SK-N-SH treated with all-trans-retinoic acid at 6 μM for 48 hours (cell line): ENCODE data around the gene DLL4.

Experiments used
- ATAC-seq: fragments of 200-7000 bp; cut with Tn5 transposase; 3 replicates; pipeline ENCODE4 v1.9.1; 2020; ENCODE audit warnings: mild to moderate bottlenecking, moderate library complexity
- ARNTL ChIP-seq: fragments of 450-650 bp; formaldehyde crosslinking; IDR thresholded peaks from 2 replicates; pipeline ENCODE4 v1.5.0; 2020; ENCODE audit warnings: low read depth, mild to moderate bottlenecking, moderate library complexity, borderline replicate concordance
- BACH2 ChIP-seq: fragments of 250-450 bp; sonication (Bioruptor Pico); IDR thresholded peaks from 2 replicates; pipeline ENCODE4 v1.9.0; 2021; ENCODE audit warnings: mild to moderate bottlenecking, borderline replicate concordance
- CREB5 ChIP-seq: fragments of 250-450 bp; sonication (Bioruptor Pico); IDR thresholded peaks from 2 replicates; pipeline ENCODE4 v1.5.1; 2020; ENCODE audit warnings: low read depth, mild to moderate bottlenecking, moderate library complexity
- CSDC2 ChIP-seq: fragments of 250-450 bp; sonication (Bioruptor Pico); IDR thresholded peaks from 2 replicates; pipeline ENCODE4 v1.5.0; 2020; ENCODE audit warnings: mild to moderate bottlenecking, moderate library complexity
- CSRNP3 ChIP-seq: fragments of 250-450 bp; sonication (Bioruptor Pico); IDR thresholded peaks from 2 replicates; pipeline ENCODE4 v1.5.1; 2021; ENCODE audit warnings: mild to moderate bottlenecking, moderate library complexity
- ESRRG ChIP-seq: fragments of 250-450 bp; sonication (Bioruptor Pico); IDR thresholded peaks from 2 replicates; pipeline ENCODE4 v1.6.1; 2021; ENCODE audit warnings: mild to moderate bottlenecking
- GLIS3 ChIP-seq: fragments of 250-450 bp; sonication (Bioruptor Pico); IDR thresholded peaks from 2 replicates; pipeline ENCODE4 v1.5.0; 2020; ENCODE audit warnings: mild to moderate bottlenecking, moderate library complexity
- ISL1 ChIP-seq: fragments of 250-450 bp; sonication (Bioruptor Pico); IDR thresholded peaks from 2 replicates; pipeline ENCODE4 v2.1.2; 2022; ENCODE audit warnings: mild to moderate bottlenecking, moderate library complexity
- PATZ1 ChIP-seq: fragments of 250-450 bp; sonication (Bioruptor Pico); IDR thresholded peaks from 2 replicates; pipeline ENCODE4 v1.8.0; 2020; ENCODE audit warnings: mild to moderate bottlenecking, moderate library complexity, borderline replicate concordance
- PPARA ChIP-seq: fragments of 250-450 bp; sonication (Bioruptor Pico); IDR thresholded peaks from 2 replicates; pipeline ENCODE4 v1.5.0; 2020; ENCODE audit warnings: mild to moderate bottlenecking, borderline replicate concordance
- RARB ChIP-seq: fragments of 250-450 bp; sonication (Bioruptor Pico); IDR thresholded peaks from 2 replicates; pipeline ENCODE4 v1.8.0; 2021; ENCODE audit warnings: mild to moderate bottlenecking, moderate library complexity
- TOX ChIP-seq: fragments of 250-450 bp; sonication (Bioruptor Pico); IDR thresholded peaks from 2 replicates; pipeline ENCODE4 v1.8.0; 2021; ENCODE audit warnings: mild to moderate bottlenecking, moderate library complexity, borderline replicate concordance
- TSHZ2 ChIP-seq: fragments of 250-450 bp; sonication (Bioruptor Pico); IDR thresholded peaks from 2 replicates; pipeline ENCODE4 v1.5.0; 2020; ENCODE audit warnings: mild to moderate bottlenecking, moderate library complexity
- ZC3H10 ChIP-seq: fragments of 250-450 bp; sonication (Bioruptor Pico); IDR thresholded peaks from 2 replicates; pipeline ENCODE4 v1.5.1; 2021; ENCODE audit warnings: mild to moderate bottlenecking, moderate library complexity
- ZFP3 ChIP-seq: fragments of 250-450 bp; sonication (Bioruptor Pico); IDR thresholded peaks from 2 replicates; pipeline ENCODE4 v1.5.0; 2020; ENCODE audit warnings: mild to moderate bottlenecking, moderate library complexity
- ZNF565 ChIP-seq: fragments of 450-650 bp; formaldehyde crosslinking; conservative IDR thresholded peaks from 2 replicates; pipeline ENCODE4 v1.5.0; 2020; ENCODE audit warnings: low read depth, mild to moderate bottlenecking, moderate library complexity
- ZNF70 ChIP-seq: fragments of 450-650 bp; formaldehyde crosslinking; IDR thresholded peaks from 2 replicates; pipeline ENCODE4 v1.5.0; 2020; ENCODE audit warnings: mild to moderate bottlenecking, moderate library complexity
- ZNF8 ChIP-seq: fragments of 450-650 bp; formaldehyde crosslinking; IDR thresholded peaks from 2 replicates; pipeline ENCODE4 v1.5.0; 2020; ENCODE audit warnings: mild to moderate bottlenecking, moderate library complexity

DLL4 gene

GRCh38 chr15:40900256-40901052, 28.7 kb upstream of the DLL4 start:
- ATAC-seq, result no peak
- TF ChIP-seq TOX (CRISPR knock-in tag) (no peak), RARB (CRISPR knock-in tag) (no peak), BACH2 (CRISPR knock-in tag) (no peak), ZNF8 (CRISPR knock-in tag) (no peak), CSDC2 (CRISPR knock-in tag) (no peak), GLIS3 (no peak), ISL1 (CRISPR knock-in tag) (no peak), CREB5 (CRISPR knock-in tag) (no peak), CSRNP3 (CRISPR knock-in tag) (no peak), ZNF565 (CRISPR knock-in tag) (no peak), ZFP3 (CRISPR knock-in tag) (no peak), PPARA (CRISPR knock-in tag) (no peak)

- ATAC-seq, result no peak
- no peak for TF ChIP-seq PPARA (CRISPR knock-in tag)
- no peak for TF ChIP-seq GLIS3
- no peak for TF ChIP-seq TSHZ2 (CRISPR knock-in tag)
- TF ChIP-seq ZNF70 (CRISPR knock-in tag), result no peak
- no peak for TF ChIP-seq ZC3H10 (CRISPR knock-in tag)
- TF ChIP-seq PATZ1, result no peak
- no peak for TF ChIP-seq CSDC2 (CRISPR knock-in tag)
- no peak for TF ChIP-seq ZFP3 (CRISPR knock-in tag)
- TF ChIP-seq ISL1 (CRISPR knock-in tag), result no peak
- TF ChIP-seq ARNTL (CRISPR knock-in tag), result no peak
Observed at GRCh38 chr15:40901053-40901443, 28.1 kb upstream of the DLL4 start.

GRCh38 chr15:40902605-40903561, 26.3 kb upstream of the DLL4 start:
- no peak for TF ChIP-seq ESRRG (CRISPR knock-in tag)
- TF ChIP-seq ARNTL (CRISPR knock-in tag), result no peak
- no peak for TF ChIP-seq RARB (CRISPR knock-in tag)
- no peak for TF ChIP-seq ZC3H10 (CRISPR knock-in tag)
- no peak for TF ChIP-seq PATZ1
- TF ChIP-seq, all 23 proteins: peak for 0
- ATAC-seq, result no peak
